A549 treated with Hydrocortisone at 1 μM for 4 hours (cell line): Measurements from ENCODE around the gene USP17L17. TPM values are rescaled to one million over a fixed set of nuclear protein-coding genes. Genes with fewer than 3 reads are reported as not detected.

Experiments
- total RNA-seq: library from RNA; stranded (reverse); fragments of 200-300 nt; extraction: Qiagen RNA extraction; gene quantifications from 5 replicates; pipeline ENCODE4 v1.2.3, GENCODE V29; 2022

Gene USP17L17, protein sequence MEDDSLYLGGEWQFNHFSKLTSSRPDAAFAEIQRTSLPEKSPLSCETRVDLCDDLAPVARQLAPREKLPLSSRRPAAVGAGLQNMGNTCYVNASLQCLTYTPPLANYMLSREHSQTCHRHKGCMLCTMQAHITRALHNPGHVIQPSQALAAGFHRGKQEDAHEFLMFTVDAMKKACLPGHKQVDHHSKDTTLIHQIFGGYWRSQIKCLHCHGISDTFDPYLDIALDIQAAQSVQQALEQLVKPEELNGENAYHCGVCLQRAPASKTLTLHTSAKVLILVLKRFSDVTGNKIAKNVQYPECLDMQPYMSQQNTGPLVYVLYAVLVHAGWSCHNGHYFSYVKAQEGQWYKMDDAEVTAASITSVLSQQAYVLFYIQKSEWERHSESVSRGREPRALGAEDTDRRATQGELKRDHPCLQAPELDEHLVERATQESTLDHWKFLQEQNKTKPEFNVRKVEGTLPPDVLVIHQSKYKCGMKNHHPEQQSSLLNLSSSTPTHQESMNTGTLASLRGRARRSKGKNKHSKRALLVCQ
- not detected in 5 replicates for total RNA-seq

DNA sequence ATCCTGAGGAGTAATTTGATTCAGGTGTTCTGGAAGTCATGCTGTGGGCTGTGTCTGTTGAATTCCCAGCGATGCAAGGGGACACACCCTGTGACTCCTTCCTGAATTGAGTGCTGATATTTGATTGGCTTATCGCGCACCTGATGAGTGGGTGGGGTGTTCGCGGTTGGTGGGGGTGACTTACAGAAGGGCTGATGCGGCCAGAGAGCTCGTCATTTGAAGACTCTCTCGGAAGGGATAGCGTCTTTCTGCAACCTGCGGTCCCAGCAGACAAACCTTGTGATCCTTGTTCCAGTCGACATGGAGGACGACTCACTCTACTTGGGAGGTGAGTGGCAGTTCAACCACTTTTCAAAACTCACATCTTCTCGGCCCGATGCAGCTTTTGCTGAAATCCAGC lies at the start of gene USP17L17:
USP17L17 (plus strand) TSS at position 301 of the 400 bp plus-strand sequence; CDS start at position 301, 0 bp downstream.

DNA sequence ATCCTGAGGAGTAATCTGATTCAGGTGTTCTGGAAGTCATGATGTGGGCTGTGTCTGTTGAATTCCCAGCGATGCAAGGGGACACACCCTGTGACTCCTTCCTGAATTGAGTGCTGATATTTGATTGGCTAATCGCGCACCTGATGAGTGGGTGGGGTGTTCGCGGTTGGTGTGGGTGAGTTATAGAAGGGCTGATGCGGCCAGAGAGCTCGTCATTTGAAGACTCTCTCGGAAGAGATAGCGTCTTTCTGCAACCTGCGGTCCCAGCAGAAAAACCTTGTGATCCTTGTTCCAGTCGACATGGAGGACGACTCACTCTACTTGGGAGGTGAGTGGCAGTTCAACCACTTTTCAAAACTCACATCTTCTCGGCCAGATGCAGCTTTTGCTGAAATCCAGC lies 33.3 kb upstream of the USP17L17 start, which contains the start of gene USP17L10:
USP17L10 (plus strand) TSS at position 301 of the 400 bp plus-strand sequence; CDS start at position 301, 0 bp downstream.

DNA sequence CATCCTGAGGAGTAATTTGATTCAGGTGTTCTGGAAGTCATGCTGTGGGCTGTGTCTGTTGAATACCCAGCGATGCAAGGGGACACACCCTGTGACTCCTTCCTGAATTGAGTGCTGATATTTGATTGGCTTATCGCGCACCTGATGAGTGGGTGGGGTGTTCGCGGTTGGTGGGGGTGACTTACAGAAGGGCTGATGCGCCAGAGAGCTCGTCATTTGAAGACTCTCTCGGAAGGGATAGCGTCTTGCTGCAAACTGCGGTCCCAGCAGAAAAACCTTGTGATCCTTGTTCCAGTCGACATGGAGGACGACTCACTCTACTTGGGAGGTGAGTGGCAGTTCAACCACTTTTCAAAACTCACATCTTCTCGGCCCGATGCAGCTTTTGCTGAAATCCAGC lies 28.6 kb upstream of the USP17L17 start, which contains the start of gene USP17L11:
USP17L11 (plus strand) TSS at position 301 of the 400 bp plus-strand sequence; CDS start at position 301, 0 bp downstream.

DNA sequence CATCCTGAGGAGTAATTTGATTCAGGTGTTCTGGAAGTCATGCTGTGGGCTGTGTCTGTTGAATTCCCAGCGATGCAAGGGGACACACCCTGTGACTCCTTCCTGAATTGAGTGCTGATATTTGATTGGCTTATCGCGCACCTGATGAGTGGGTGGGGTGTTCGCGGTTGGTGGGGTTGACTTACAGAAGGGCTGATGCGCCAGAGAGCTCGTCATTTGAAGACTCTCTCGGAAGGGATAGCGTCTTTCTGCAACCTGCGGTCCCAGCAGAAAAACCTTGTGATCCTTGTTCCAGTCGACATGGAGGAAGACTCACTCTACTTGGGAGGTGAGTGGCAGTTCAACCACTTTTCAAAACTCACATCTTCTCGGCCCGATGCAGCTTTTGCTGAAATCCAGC lies 23.8 kb upstream of the USP17L17 start, which contains the start of gene USP17L12:
USP17L12 (plus strand) TSS at position 301 of the 400 bp plus-strand sequence; CDS start at position 301, 0 bp downstream.

GRCh38 chr4:9224596-9224995 lies 19.1 kb upstream of the USP17L17 start, which contains the start of gene USP17L13:
TSS of gene USP17L13 (plus strand) at chr4:9224896. CDS start at chr4:9224896, 0 bp downstream.

DNA sequence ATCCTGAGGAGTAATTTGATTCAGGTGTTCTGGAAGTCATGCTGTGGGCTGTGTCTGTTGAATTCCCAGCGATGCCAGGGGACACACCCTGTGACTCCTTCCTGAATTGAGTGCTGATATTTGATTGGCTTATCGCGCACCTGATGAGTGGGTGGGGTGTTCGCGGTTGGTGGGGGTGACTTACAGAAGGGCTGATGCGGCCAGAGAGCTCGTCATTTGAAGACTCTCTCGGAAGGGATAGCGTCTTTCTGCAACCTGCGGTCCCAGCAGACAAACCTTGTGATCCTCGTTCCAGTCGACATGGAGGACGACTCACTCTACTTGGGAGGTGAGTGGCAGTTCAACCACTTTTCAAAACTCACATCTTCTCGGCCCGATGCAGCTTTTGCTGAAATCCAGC lies 9.6 kb upstream of the USP17L17 start, which contains the start of gene USP17L15:
USP17L15 (plus strand) TSS at position 301 of the 400 bp plus-strand sequence; CDS start at position 301, 0 bp downstream.

GRCh38 chr4:9247953-9248680 lies 4.4 kb downstream of the USP17L17 start, which contains the start of gene USP17L18:
TSS of gene USP17L18 (plus strand) at chr4:9248630. CDS start at chr4:9248630, 0 bp downstream.

DNA sequence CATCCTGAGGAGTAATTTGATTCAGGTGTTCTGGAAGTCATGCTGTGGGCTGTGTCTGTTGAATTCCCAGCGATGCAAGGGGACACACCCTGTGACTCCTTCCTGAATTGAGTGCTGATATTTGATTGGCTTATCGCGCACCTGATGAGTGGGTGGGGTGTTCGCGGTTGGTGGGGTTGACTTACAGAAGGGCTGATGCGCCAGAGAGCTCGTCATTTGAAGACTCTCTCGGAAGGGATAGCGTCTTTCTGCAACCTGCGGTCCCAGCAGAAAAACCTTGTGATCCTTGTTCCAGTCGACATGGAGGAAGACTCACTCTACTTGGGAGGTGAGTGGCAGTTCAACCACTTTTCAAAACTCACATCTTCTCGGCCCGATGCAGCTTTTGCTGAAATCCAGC lies 9.4 kb downstream of the USP17L17 start, which contains the start of gene USP17L19:
USP17L19 (plus strand) TSS at position 301 of the 400 bp plus-strand sequence; CDS start at position 301, 0 bp downstream.

GRCh38 chr4:9257824-9258223 lies 14.1 kb downstream of the USP17L17 start, which contains the start of gene USP17L20:
TSS of gene USP17L20 (plus strand) at chr4:9258124. CDS start at chr4:9258124, 0 bp downstream.

GRCh38 chr4:9262572-9262971 lies 18.9 kb downstream of the USP17L17 start, which contains the start of gene USP17L21:
TSS of gene USP17L21 (plus strand) at chr4:9262872. CDS start at chr4:9262872, 0 bp downstream.

DNA sequence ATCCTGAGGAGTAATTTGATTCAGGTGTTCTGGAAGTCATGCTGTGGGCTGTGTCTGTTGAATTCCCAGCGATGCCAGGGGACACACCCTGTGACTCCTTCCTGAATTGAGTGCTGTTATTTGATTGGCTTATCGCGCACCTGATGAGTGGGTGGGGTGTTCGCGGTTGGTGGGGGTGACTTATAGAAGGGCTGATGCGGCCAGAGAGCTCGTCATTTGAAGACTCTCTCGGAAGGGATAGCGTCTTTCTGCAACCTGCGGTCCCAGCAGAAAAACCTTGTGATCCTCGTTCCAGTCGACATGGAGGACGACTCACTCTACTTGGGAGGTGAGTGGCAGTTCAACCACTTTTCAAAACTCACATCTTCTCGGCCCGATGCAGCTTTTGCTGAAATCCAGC lies 23.6 kb downstream of the USP17L17 start, which contains the start of gene USP17L22:
USP17L22 (plus strand) TSS at position 301 of the 400 bp plus-strand sequence; CDS start at position 301, 0 bp downstream.

Other genes starting within 250 kb of the USP17L17 start
- not detected in 5 replicates for gene FAM90A26, start 73.5 kb upstream of the USP17L17 start, total RNA-seq
- gene USP17L10, start 33.2 kb upstream of the USP17L17 start, total RNA-seq: not detected in 5 replicates
- not detected in 5 replicates for gene USP17L11, start 28.5 kb upstream of the USP17L17 start, total RNA-seq
- not detected in 5 replicates for gene USP17L12, start 23.7 kb upstream of the USP17L17 start, total RNA-seq
- gene USP17L13, start 19.0 kb upstream of the USP17L17 start, total RNA-seq: not detected in 5 replicates
- gene USP17L15, start 9.5 kb upstream of the USP17L17 start, total RNA-seq: not detected in 5 replicates
- not detected in 5 replicates for gene USP17L18, start 4.8 kb downstream of the USP17L17 start, total RNA-seq
- gene USP17L19, start 9.5 kb downstream of the USP17L17 start, total RNA-seq: not detected in 5 replicates
- gene USP17L20, start 14.2 kb downstream of the USP17L17 start, total RNA-seq: not detected in 5 replicates
- not detected in 5 replicates for gene USP17L21, start 19.0 kb downstream of the USP17L17 start, total RNA-seq
- not detected in 5 replicates for gene USP17L22, start 23.7 kb downstream of the USP17L17 start, total RNA-seq
- not detected in 5 replicates for gene USP17L24, start 81.3 kb downstream of the USP17L17 start, total RNA-seq
- gene USP17L25, start 86.0 kb downstream of the USP17L17 start, total RNA-seq: not detected in 5 replicates
- not detected in 5 replicates for gene USP17L26, start 90.8 kb downstream of the USP17L17 start, total RNA-seq
- not detected in 5 replicates for gene USP17L5, start 95.5 kb downstream of the USP17L17 start, total RNA-seq
- not detected in 5 replicates for gene USP17L27, start 100.3 kb downstream of the USP17L17 start, total RNA-seq
- gene USP17L28, start 105.0 kb downstream of the USP17L17 start, total RNA-seq: not detected in 5 replicates
- not detected in 5 replicates for gene USP17L29, start 109.8 kb downstream of the USP17L17 start, total RNA-seq
- not detected in 5 replicates for gene USP17L30, start 119.2 kb downstream of the USP17L17 start, total RNA-seq
- gene DEFB131A, start 200.5 kb downstream of the USP17L17 start, total RNA-seq: not detected in 5 replicates